ENCODE results near the gene SRM. TPM values are rescaled to one million over a fixed set of nuclear protein-coding genes. Genes with fewer than 3 reads are reported as not detected.

SRM gene
- total RNA-seq, 2 donors from 2014 or later = 106 to 107 TPM

DNA sequence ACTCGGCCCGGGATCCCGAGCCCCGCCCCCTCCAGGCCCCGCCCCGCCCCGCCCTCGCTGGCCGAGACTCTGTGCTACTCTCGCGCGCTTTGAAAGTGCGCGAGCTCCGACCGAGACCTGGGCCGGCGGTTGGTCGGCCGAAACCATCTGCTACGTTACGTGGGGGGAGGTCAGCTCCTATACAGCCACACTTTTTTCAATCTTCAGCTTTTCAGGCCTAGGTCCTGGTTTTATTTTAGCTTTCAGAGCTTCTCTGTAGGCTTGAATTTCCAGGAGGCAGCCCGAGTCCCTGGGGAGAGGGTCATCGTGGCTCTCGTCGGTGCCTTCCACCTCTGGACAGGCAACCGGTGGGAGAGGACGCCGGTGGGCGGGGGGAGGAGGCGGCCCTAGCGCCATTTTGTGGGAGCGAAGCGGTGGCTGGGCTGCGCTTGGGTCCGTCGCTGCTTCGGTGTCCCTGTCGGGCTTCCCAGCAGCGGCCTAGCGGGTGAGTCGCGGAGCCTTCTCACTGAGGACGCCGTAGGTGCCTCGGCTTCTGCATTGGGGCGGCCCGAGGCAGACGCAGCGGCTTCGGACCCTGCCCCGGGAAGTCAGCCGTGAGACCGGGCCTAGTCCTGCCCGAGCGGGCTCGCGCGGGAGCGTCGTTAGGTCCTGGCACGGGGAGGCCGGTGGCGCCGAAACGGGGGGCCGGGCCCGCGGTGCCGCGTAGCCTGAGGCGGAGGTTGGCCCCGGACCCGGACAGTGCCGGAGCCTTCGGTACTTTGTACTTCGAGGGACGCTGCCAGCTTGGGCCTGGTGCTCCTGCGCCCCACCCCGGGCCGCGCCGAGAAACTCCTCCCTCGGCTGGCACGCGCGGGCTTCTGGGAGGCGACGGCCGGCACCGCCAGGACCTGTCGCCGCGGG, 47.3 kb downstream of the SRM start, which contains the start of gene TARDBP:
TARDBP (plus strand) TSS at position 395 of the 900 bp plus-strand sequence. CDS start 1,074 bp downstream, outside the sequence.
- WGBS, 2 experiments (ENCODE audit: insufficient coverage in 1 of 2, insufficient read length in 1 of 2) = 0% methylated on average over 41 to 94 of the region's 94 CpGs
- Mint-ChIP-seq H3K4me3 (peak within 1 kb of the TSS; percentile 82), H3K9me3 (no peaks in the 10 kb centered on the region), H3K36me3 (ENCODE audit: low read depth) (peaks cover 38% of the 10 kb centered on the region), H3K27ac (peak within 1 kb of the TSS; percentile 100), H3K27me3 (ENCODE audit: insufficient read depth) (no peaks in the 10 kb centered on the region), H3K4me1 (peaks cover 12% of the 10 kb centered on the region)
- H3K9me3 ChIP-seq (ENCODE audit: control insufficient read depth, low read length) = no peaks in the 10 kb centered on the region
- no peaks in the 10 kb centered on the region for H3K4me1 ChIP-seq (ENCODE audit: control insufficient read depth, insufficient read depth, low read length)
- H3K36me3 ChIP-seq (ENCODE audit: control insufficient read depth, insufficient read depth, low read length) = peaks cover 36% of the 10 kb centered on the region
- peak; percentile 97 for DNase-seq
- H3K4me3 ChIP-seq (ENCODE audit: low read length) = peak within 1 kb of the TSS; percentile 88
- TF ChIP-seq, protein P1, sequence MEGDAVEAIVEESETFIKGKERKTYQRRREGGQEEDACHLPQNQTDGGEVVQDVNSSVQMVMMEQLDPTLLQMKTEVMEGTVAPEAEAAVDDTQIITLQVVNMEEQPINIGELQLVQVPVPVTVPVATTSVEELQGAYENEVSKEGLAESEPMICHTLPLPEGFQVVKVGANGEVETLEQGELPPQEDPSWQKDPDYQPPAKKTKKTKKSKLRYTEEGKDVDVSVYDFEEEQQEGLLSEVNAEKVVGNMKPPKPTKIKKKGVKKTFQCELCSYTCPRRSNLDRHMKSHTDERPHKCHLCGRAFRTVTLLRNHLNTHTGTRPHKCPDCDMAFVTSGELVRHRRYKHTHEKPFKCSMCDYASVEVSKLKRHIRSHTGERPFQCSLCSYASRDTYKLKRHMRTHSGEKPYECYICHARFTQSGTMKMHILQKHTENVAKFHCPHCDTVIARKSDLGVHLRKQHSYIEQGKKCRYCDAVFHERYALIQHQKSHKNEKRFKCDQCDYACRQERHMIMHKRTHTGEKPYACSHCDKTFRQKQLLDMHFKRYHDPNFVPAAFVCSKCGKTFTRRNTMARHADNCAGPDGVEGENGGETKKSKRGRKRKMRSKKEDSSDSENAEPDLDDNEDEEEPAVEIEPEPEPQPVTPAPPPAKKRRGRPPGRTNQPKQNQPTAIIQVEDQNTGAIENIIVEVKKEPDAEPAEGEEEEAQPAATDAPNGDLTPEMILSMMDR (conservative IDR thresholded peaks at IDR 0.05) = no peak
- peak within 1 kb of the TSS; percentile 100 for H3K9ac ChIP-seq (ENCODE audit: extremely low read depth, low read length, poor library complexity, severe bottlenecking)
- H3K27me3 ChIP-seq (ENCODE audit: control insufficient read depth, insufficient read depth, low read length, poor library complexity, severe bottlenecking) = no peaks in the 10 kb centered on the region
- H3K27ac ChIP-seq (ENCODE audit: low read depth, low read length) = peak within 1 kb of the TSS; percentile 100

Other genes with a start within 250 kb of the SRM start
- 100 to 1,000 TPM; 203 to 216 TPM for gene TARDBP, start 47.4 kb downstream of the SRM start, total RNA-seq
- under 1 TPM in 1 of 2 donors, not detected in 1; 0.51 TPM for gene MASP2, start 12.8 kb downstream of the SRM start, total RNA-seq
- gene EXOSC10, start 39.9 kb upstream of the SRM start, total RNA-seq = 10 to 100 TPM; 81.4 to 89.7 TPM
- gene ANGPTL7, start 129.3 kb upstream of the SRM start, total RNA-seq = not detected
- 10 to 100 TPM; 69.0 to 78.3 TPM for gene MTOR, start 202.5 kb upstream of the SRM start, total RNA-seq
- 10 to 100 TPM; 12.9 to 15.9 TPM for gene UBIAD1, start 213.2 kb upstream of the SRM start, total RNA-seq

All from endodermal cell (in vitro differentiated cells).